Naive thymus-derived CD4-positive, alpha-beta T cell (primary cell): ENCODE data around the gene CHRNB4. TPM values are rescaled to one million over a fixed set of nuclear protein-coding genes. Genes with fewer than 3 reads are reported as not detected.

ENCODE experiments used
- ATAC-seq: fragments of 150-1000 bp; cut with Tn5 transposase; 2 replicates; pipeline ENCODE4 v1.10.0; 2021; ENCODE audit warnings: mild to moderate bottlenecking, moderate library complexity
- CTCF ChIA-PET: fragments of 350-600 bp; sonication (Branson Sonifier 250); formaldehyde crosslinking; loops from one replicate; lab custom pipeline; 2021; ENCODE audit warnings: antibody characterized with exemption; lab: Charles Lee
- POLR2A ChIA-PET: fragments of 350-600 bp; sonication (Branson Sonifier 250); formaldehyde crosslinking; loops from one replicate; lab custom pipeline; 2021; ENCODE audit warnings: antibody characterized with exemption, inconsistent platforms; lab: Charles Lee
- DNase-seq, 9 donors: peaks; one replicate each; pipeline versions ENCODE4 v3.0.0 to v3.0.0-alpha.2; 2020 to 2022; ENCODE audit warnings: mixed read lengths in 1 of 9
- H3K27ac ChIP-seq: one replicate; pipeline ENCODE4 v1.7.0; 2013; ENCODE audit warnings: mild to moderate bottlenecking, low read depth, low read length, moderate library complexity
- H3K27me3 ChIP-seq, 2 donors: one replicate each; pipeline ENCODE4 v1.7.0; 2013; ENCODE audit warnings: low read length in 2 of 2, mild to moderate bottlenecking in 2 of 2, moderate library complexity in 2 of 2; ENCODE audit not compliant: control insufficient read depth in 2 of 2, insufficient read depth in 2 of 2
- H3K36me3 ChIP-seq, 3 experiments: 1 replicate in 2 of 3; 2 replicates in 1 of 3; pipeline ENCODE4 v1.7.0; 2013; ENCODE audit warnings: low read length in 3 of 3, mild to moderate bottlenecking in 3 of 3, moderate library complexity in 1 of 3; ENCODE audit not compliant: insufficient read depth in 3 of 3, control insufficient read depth in 2 of 3
- H3K4me1 ChIP-seq, 2 donors: one replicate each; pipeline ENCODE4 v1.7.0; 2013; ENCODE audit warnings: low read length in 2 of 2, mild to moderate bottlenecking in 2 of 2, moderate library complexity in 1 of 2; ENCODE audit not compliant: control insufficient read depth in 2 of 2, insufficient read depth in 2 of 2
- H3K4me3 ChIP-seq: 2 replicates; pipeline ENCODE4 v1.7.0; 2013; ENCODE audit warnings: mild to moderate bottlenecking, low read length
- H3K9me3 ChIP-seq, 3 experiments: 1 replicate in 2 of 3; 2 replicates in 1 of 3; pipeline ENCODE4 v1.7.0; 2013; ENCODE audit warnings: low read length in 3 of 3; ENCODE audit not compliant: control insufficient read depth in 2 of 3
- H3K27ac Mint-ChIP-seq, 9 donors: one replicate each; pipeline ENCODE4 v1.8.0; 2020 to 2022; ENCODE audit warnings: mixed read lengths in 9 of 9, mild to moderate bottlenecking in 8 of 9, moderate library complexity in 5 of 9, inconsistent platforms in 2 of 9
- H3K27me3 Mint-ChIP-seq, 5 donors: one replicate each; pipeline ENCODE4 v1.8.0; 2021 to 2022; ENCODE audit warnings: mixed read lengths in 5 of 5, mild to moderate bottlenecking in 1 of 5
- H3K36me3 Mint-ChIP-seq, 5 donors: one replicate each; pipeline ENCODE4 v1.8.0; 2020 to 2022; ENCODE audit warnings: mixed read lengths in 5 of 5, mild to moderate bottlenecking in 3 of 5, inconsistent platforms in 1 of 5
- H3K4me1 Mint-ChIP-seq, 7 donors: one replicate each; pipeline ENCODE4 v1.8.0; 2020 to 2022; ENCODE audit warnings: mixed read lengths in 7 of 7, mild to moderate bottlenecking in 3 of 7, inconsistent platforms in 1 of 7
- H3K4me3 Mint-ChIP-seq, 10 donors: one replicate each; pipeline ENCODE4 v1.8.0; 2020 to 2022; ENCODE audit warnings: mild to moderate bottlenecking in 10 of 10, mixed read lengths in 10 of 10, moderate library complexity in 6 of 10, inconsistent platforms in 2 of 10
- H3K9me3 Mint-ChIP-seq, 11 donors: one replicate each; pipeline ENCODE4 v1.8.0; 2020 to 2022; ENCODE audit warnings: mixed read lengths in 11 of 11, mild to moderate bottlenecking in 4 of 11, inconsistent platforms in 1 of 11, moderate library complexity in 1 of 11
- intact Hi-C, 2 donors: fragments of 100-400 bp; cut with micrococcal nuclease; formaldehyde crosslinking; loops; one replicate each; pipeline ENCODE4 v1.15.1; 2023
- polyA plus RNA-seq, 2 donors: library from polyadenylated mRNA; unstranded; fragments of 300-500 nt; fragmentation: Illumina TruSeq; gene quantifications; one replicate each; pipeline ENCODE4 v1.2.3, GENCODE V29; 2021
- total RNA-seq, 6 experiments: library from RNA in 5 of 6; stranded (reverse) in 5 of 6; gene quantifications; 1 replicate in 5 of 6; 2 replicates in 1 of 6; pipeline ENCODE4 v1.2.3 and lab custom pipeline; 2021 to 2026

Gene CHRNB4
- total and polyA plus RNA-seq, 7 experiments from 2014 or later, result not detected

DNA sequence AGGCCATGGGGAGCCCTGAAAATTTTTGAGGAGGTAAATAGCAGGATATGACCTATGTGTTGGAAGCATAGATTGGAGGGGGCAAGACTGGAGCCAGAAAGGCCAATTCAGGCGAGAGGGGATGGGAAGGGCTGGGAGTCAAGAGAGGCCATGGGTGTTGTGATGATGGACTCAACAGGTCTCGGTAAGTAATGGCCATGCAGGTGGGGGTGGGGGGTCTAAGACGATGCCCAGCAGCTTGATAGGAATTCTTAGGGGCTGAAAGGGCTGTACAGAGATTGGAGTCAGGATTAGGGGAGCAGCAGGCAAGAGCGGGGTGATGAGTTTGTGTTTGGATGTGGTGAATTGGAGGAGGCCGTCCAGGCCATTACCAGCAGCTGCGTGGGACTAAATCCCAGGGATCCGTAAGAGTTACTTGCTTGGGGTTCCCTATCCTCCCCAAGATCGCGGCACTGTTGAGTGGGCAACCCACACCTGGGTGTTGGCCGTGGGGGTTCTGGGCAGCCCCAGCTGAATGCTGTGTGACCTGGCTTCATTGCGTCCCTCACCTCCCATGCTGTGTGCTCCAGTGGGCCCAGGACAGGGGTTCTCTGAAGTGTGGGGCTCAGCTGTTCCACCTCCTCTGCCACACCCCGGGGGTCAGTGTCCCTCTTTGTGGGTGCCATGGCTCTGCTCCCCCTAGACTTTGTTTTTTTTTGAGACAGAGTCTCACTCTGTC is 41.8 kb upstream of the CHRNB4 start:
- Histone ChIP-seq H3K4me1 (no peaks in the 10 kb centered on the region), H3K36me3 (no peaks in the 10 kb centered on the region), H3K9me3 (no peaks in the 10 kb centered on the region), H3K27ac (no peak overlapping the region), H3K27me3 (no peaks in the 10 kb centered on the region), H3K4me3 (no peak overlapping the region)
- no peaks in the 10 kb centered on the region for H3K36me3 Mint-ChIP-seq
- peaks cover 0 to 4% (median 0%) of the 10 kb centered on the region in 11 donors for H3K9me3 Mint-ChIP-seq
- no peak overlapping the region for H3K4me3 Mint-ChIP-seq
- ATAC-seq (no peak), DNase-seq (no peak)
- no peak overlapping the region for H3K27ac Mint-ChIP-seq
- ChIA-PET POLR2A (no interaction called here), CTCF (no interaction called here)
- H3K27me3 Mint-ChIP-seq, result peaks cover 0 to 13% (median 0%) of the 10 kb centered on the region in 5 donors
- intact Hi-C loops, result no loop called here
- H3K4me1 Mint-ChIP-seq, result peaks cover 0 to 11% (median 9%) of the 10 kb centered on the region in 7 donors

GRCh38 chr15:78682004-78682651 is 41.1 kb upstream of the CHRNB4 start:
- Mint-ChIP-seq H3K27me3 (peaks cover 0 to 10% (median 0%) of the 10 kb centered on the region in 5 donors), H3K27ac (no peak overlapping the region), H3K4me1 (peaks cover 0 to 11% (median 9%) of the 10 kb centered on the region in 7 donors), H3K36me3 (no peaks in the 10 kb centered on the region), H3K9me3 (peaks cover 0 to 4% (median 0%) of the 10 kb centered on the region in 11 donors), H3K4me3 (no peak overlapping the region)
- Histone ChIP-seq H3K27me3 (no peaks in the 10 kb centered on the region), H3K4me3 (no peak overlapping the region), H3K27ac (no peak overlapping the region), H3K36me3 (no peaks in the 10 kb centered on the region), H3K4me1 (no peaks in the 10 kb centered on the region), H3K9me3 (no peaks in the 10 kb centered on the region)
- intact Hi-C loops, result no loop called here
- ATAC-seq, result no peak
- DNase-seq, result no peak
- ChIA-PET POLR2A (no interaction called here), CTCF (no interaction called here)

DNA sequence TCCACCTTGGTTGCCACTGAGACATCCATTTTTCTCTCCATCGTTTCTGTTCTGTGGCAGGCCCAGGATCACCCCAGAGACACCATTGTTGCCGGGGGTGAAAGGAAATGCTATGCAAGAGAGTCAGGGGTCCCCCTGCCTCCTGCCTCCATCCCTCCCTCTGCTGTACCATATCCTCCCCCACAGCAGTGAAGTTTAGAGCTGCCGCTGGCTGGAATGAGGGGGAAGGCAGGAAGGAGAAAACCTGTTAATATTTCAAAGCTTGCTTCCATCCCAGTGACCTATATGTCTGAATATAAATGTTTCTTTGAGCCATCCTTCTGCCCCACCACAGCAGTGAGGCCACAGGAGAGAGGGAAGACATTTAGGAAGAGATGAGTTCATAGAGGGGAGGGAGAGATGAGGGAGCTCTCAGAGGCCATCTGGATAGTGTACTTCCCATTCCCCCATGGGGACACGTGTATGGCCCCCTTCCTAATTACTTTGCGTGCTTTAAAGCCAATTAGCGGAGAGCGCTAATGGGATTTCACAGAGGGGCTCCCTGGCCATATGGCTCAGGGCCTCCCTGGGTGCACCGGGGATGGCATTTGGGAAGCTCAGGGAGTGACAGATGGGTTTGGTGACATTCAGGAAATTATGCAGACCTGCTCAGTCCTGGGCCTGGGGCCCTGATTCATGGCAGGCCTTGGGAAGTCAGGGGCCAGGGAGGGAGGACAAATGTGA is 40.4 kb upstream of the CHRNB4 start:
- Histone ChIP-seq H3K27me3 (no peaks in the 10 kb centered on the region), H3K4me1 (no peaks in the 10 kb centered on the region), H3K27ac (no peak overlapping the region), H3K36me3 (no peaks in the 10 kb centered on the region), H3K4me3 (no peak overlapping the region), H3K9me3 (no peaks in the 10 kb centered on the region)
- ATAC-seq (no peak), DNase-seq (no peak)
- ChIA-PET CTCF (no interaction called here), POLR2A (no interaction called here)
- Mint-ChIP-seq H3K4me3 (no peak overlapping the region), H3K36me3 (no peaks in the 10 kb centered on the region), H3K27me3 (peaks cover 0 to 4% (median 0%) of the 10 kb centered on the region in 5 donors), H3K27ac (peak overlapping the region in 1 of 9 donors; percentile 46), H3K9me3 (peaks cover 0 to 4% (median 0%) of the 10 kb centered on the region in 11 donors), H3K4me1 (peaks cover 0 to 11% (median 9%) of the 10 kb centered on the region in 7 donors)
- intact Hi-C loops, result no loop called here

DNA sequence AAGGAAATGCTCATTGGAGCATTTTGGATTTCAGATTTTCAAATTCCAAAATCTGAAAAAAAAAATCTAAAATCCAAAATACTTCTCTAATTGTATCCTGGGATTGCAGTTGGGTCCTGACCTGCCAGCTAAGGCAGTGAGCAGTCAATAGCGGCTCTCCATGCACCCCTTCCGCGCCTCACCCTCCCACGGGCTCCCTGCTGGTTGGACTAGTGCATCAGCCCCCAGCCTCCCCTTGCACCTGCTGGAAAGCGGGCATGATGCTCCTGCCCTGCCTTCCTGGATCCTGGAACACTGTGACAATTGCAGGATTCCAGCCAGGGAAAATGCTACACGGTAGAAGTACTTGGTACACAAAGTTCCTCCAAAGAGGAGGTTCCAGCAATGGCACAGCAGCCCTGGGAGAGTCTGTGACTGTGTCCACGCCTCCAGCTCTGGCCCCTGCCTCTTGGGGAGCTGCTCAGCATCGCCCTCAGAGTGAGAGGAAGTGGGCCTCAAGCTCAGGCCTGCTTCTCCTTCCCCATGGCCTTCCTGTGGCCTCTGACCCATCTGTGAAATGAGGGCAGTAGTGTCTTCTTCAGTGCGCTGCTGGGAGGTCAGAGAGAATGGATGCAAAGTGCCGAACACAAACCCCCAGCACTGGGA is 39.5 kb upstream of the CHRNB4 start:
- Mint-ChIP-seq H3K27ac (no peak overlapping the region), H3K27me3 (peaks cover 0 to under 1% (median 0%) of the 10 kb centered on the region in 5 donors), H3K36me3 (no peaks in the 10 kb centered on the region), H3K4me3 (no peak overlapping the region), H3K9me3 (peaks cover 0 to 4% (median 0%) of the 10 kb centered on the region in 11 donors), H3K4me1 (peaks cover 0 to 7% (median 5%) of the 10 kb centered on the region in 7 donors)
- no peaks in the 10 kb centered on the region for H3K4me1 ChIP-seq
- no peak overlapping the region for H3K27ac ChIP-seq
- CTCF ChIA-PET, result no interaction called here
- DNase-seq (no peak), ATAC-seq (peak; percentile 66)
- no peaks in the 10 kb centered on the region for H3K9me3 ChIP-seq
- no peak overlapping the region for H3K4me3 ChIP-seq
- POLR2A ChIA-PET, result no interaction called here
- H3K36me3 ChIP-seq, result no peaks in the 10 kb centered on the region
- intact Hi-C loops, result no loop called here
- no peaks in the 10 kb centered on the region for H3K27me3 ChIP-seq

DNA sequence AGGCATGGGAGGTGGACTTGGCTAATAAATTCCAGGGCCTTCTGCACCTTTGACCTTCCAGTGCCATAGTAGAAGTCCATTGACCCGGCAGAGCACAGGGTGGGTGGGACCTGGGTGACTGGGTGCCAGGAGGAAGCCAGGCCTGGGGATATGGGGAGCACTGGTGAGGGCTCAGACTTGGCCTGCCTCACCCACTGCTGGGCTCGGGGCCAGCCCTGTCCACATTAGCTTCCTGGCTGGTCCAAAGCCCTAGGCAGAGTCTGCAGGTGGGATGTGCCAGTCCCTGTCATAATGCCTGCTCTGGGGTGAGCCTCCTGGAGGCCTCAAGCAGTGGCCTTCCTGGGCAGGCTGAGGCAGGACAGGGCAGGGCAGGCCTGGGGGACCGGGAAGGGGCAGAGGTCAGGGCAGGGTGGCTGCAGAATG is 38.1 kb upstream of the CHRNB4 start:
- Mint-ChIP-seq H3K36me3 (no peaks in the 10 kb centered on the region), H3K4me1 (peaks cover 0 to 5% (median 0%) of the 10 kb centered on the region in 7 donors), H3K4me3 (no peak overlapping the region), H3K27me3 (no peaks in the 10 kb centered on the region), H3K9me3 (no peaks in the 10 kb centered on the region), H3K27ac (no peak overlapping the region)
- intact Hi-C loops, result no loop called here
- no peak overlapping the region for H3K27ac ChIP-seq
- H3K9me3 ChIP-seq, result no peaks in the 10 kb centered on the region
- no peaks in the 10 kb centered on the region for H3K27me3 ChIP-seq
- no peaks in the 10 kb centered on the region for H3K4me1 ChIP-seq
- no peak overlapping the region for H3K4me3 ChIP-seq
- DNase-seq (no peak), ATAC-seq (no peak)
- ChIA-PET CTCF (no interaction called here), POLR2A (no interaction called here)
- no peaks in the 10 kb centered on the region for H3K36me3 ChIP-seq

- Mint-ChIP-seq H3K36me3 (no peaks in the 10 kb centered on the region), H3K27me3 (no peaks in the 10 kb centered on the region)
Observed at GRCh38 chr15:78676424-78677110, 35.6 kb upstream of the CHRNB4 start.

More at GRCh38 chr15:78676424-78677110, 35.6 kb upstream of the CHRNB4 start:
- no peak overlapping the region for H3K27ac ChIP-seq
- no peak overlapping the region for H3K4me3 ChIP-seq
- DNase-seq (no peak), ATAC-seq (no peak)
- Mint-ChIP-seq H3K27ac (no peak overlapping the region), H3K9me3 (peaks cover 0 to 1% (median 0%) of the 10 kb centered on the region in 11 donors), H3K4me3 (no peak overlapping the region), H3K4me1 (peaks cover 0 to 2% (median 0%) of the 10 kb centered on the region in 7 donors)
- ChIA-PET CTCF (no interaction called here), POLR2A (no interaction called here)
- H3K9me3 ChIP-seq, result no peaks in the 10 kb centered on the region
- H3K27me3 ChIP-seq, result no peaks in the 10 kb centered on the region
- H3K36me3 ChIP-seq, result no peaks in the 10 kb centered on the region
- no peaks in the 10 kb centered on the region for H3K4me1 ChIP-seq
- intact Hi-C loops, result no loop called here
